NCI-H2227 (cell line): ENCODE data around the gene RAMP3.

ENCODE experiments used
- DNase-seq: peaks from one replicate; lab custom pipeline; 2025; ENCODE audit not compliant: unreplicated experiment; lab: John Stamatoyannopoulos, UW

The RAMP3 gene

DNA sequence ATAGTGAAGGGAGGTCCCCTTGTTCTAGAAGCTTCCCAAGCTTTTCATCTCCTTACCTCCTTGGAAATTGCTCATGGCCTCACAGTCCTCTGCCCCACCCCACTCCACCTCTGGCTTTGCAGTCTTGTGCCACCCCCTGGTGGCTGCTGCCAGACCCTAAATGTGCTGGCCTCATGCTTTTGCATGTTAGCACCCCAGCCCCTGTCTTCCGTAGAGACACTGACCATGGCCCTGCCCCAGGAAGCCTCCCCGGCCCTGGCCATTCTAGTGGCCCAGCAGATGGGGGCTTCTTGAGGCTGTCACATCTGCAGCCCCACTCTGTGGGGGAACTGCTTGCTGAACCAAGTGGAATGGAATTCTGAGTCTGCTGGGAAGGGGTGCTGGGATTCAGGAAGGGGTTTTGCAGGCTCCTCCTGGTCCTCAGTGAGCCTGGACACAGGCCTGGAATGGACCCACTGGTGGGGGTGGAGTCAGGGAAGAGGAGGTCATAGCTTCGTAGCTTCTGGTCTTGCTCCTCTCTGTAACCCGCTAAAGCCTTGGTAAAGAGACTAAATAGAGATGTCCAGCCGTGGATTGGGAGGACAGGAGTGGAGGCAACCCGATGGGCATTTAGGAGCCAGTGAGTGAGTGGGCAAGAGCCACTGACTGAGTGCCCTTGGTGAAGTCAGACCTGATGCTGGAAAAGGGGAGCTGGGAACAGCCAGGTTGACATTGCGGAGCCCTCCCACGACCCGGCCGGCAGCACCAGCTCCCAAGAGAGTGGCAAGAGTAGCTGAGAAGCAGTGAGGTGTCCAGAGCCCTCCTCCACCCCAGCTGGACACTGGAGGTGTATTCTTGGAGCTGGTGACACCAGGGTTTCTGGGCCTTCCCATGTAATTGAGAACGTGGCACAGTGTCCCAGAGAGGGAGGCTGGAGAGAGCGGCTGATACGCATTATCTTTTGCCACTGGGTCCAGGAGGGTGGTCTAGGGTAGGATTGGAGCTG is 20.9 kb downstream of the RAMP3 start:
- no peak for DNase-seq

- no peak for DNase-seq
Measured at GRCh38 chr7:45179666-45180065, 22.1 kb downstream of the RAMP3 start.

- DNase-seq = no peak
Measured at GRCh38 chr7:45180084-45180986, 22.7 kb downstream of the RAMP3 start.

DNA sequence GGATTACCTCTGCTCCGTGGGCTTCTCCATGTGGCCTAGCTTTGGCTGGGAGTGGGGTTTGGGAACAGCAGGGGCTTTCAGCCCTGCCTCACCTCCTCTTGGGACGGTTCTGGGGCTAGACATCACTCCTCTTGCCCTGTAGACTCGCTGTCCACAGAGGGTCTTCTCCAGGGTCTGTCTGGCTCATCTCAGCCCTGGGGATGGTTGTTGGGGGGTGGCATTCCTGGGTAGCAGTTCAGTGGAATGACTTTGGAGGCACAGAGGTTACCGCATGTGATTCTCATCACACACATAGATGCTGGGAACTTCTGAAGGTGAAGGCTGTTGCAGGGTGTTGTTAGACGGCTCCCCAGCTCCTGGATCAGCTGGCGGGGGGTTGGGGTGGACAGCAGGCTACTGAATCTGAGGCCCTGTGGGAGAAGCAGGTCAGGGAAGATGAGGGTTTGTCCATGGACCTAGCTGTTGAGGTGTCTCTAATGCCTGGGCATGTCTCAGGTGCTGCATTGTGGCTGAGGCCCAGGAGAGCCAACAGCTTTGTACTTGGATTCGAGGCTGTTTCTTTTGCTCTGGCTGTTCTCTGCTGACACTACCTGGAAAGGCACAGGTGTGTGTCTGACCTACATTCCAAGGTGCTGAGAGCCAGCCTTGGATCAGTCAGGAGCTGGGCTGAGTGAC is 23.8 kb downstream of the RAMP3 start:
- DNase-seq = no peak

GRCh38 chr7:45181991-45182855 is 24.6 kb downstream of the RAMP3 start:
- no peak for DNase-seq

GRCh38 chr7:45182856-45183710 is 25.5 kb downstream of the RAMP3 start:
- DNase-seq = no peak

DNA sequence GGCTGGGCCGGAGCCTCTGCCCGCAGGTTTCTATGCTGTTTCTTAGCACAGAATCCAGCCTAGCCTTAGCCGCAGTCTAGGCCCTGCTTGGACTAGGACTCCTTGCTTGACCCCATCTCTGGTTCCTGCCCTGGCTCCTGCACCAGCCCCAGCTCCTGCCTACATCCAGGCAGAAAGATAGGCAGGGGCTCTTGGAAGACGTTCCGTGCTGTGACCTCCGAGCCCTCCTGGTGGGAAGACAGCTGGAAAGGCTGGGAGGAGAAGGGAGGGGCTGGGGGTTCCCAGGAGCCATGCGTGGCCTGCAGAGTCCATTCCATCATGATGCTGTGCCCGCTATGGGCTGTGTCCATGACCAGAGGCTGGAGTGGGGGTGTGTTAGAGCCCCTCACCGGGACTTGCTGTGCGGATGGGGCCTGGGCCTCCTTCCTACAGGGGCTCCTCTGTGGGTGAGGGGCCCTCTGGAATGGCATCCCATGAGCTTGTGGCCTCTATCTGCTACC is 26.2 kb downstream of the RAMP3 start:
- no peak for DNase-seq

DNA sequence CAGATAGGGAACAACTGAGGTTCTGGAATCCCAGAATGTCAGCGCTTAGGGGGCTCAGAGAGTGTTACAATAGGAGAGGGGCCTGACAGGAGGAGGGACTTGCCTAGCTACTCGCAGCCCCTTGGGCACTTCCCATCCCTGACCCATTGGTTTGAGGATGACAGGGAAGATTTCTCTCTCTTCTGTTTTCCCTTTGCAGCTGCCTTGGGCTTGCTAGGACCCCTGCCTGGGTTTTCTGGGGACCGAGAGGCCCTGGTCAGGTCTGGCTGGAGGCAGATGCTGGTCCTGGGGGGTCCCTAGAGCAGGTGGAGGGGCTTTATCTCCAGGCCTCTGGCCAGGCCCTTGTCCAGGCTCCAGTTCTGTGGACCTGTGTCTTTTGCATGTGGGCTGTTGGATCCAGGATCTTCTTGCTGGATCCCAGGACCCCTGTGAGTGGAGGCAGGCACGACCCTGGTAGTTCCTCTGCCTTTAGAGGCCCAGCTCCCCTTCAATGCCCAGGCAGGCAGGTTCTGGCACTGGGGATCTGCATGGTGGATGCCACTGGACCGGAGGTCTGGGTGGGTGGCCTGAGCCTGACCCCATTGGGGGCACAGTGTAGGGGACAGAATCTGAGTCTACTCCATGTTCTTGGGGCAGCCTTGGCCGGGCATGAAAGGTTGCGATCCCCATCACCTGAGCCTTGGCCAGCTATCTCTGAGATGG is 26.9 kb downstream of the RAMP3 start:
- DNase-seq = no peak

GRCh38 chr7:45185028-45185863 is 27.7 kb downstream of the RAMP3 start:
- no peak for DNase-seq

DNA sequence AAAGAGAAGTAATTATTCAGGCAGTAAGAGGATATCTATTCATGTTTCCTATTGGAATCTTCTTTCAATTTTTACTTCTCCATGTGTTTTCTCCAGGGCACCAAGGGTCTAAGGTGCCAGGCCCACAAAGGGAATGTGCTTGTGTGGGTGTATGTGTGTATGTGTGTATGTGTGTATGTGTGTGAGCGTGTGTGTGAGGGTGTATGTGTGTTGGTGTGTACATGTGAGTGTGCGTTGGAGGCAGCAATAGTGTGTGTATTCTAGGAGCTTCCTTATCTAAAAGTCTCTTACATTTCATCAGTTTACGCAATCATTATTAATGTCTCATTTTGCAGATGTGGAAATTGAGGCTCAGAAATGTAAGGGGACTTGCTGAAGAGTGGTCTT is 28.3 kb downstream of the RAMP3 start:
- DNase-seq = no peak

DNA sequence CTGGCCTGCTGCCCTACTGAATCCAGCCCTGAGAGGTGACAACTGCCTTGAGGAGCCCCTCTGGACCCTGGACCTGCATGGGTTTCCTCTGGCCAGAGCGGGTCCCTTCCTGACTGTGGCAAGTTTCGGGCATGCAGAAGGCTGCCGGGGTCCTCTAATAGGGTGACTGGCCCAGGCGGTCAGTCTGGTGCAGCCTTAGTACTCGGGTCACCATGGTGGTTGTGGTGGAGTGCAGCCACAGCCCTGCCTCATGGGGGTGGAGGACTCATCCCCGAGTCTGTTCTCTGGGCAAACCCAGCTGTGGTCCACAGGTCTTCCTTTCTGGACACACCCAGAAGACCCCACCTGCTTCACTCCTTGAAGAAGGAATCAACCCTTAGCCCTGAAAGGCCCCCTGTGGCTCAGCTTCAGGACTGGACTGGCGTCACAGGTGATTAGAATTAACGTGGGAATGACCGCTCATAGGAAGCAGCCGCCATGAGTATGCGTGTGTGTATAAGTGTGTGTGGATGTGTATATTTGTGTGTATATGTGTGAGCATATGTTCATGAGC is 28.7 kb downstream of the RAMP3 start:
- no peak for DNase-seq

GRCh38 chr7:45187089-45187945 is 29.7 kb downstream of the RAMP3 start:
- no peak for DNase-seq

- DNase-seq = no peak
Measured at GRCh38 chr7:45187946-45188411, 30.4 kb downstream of the RAMP3 start.

GRCh38 chr7:45188736-45189135 is 31.1 kb downstream of the RAMP3 start:
- DNase-seq = no peak

GRCh38 chr7:45189151-45189970 is 31.8 kb downstream of the RAMP3 start:
- no peak for DNase-seq
